Astrocyte (in vitro differentiated cells and primary cell): ENCODE results near the gene HIF1AN.

Source experiments
- CTCF ChIP-seq: IDR thresholded peaks from 2 replicates; pipeline ENCODE4 v1.5.1; 2011; ENCODE audit warnings: low read depth, mild to moderate bottlenecking, inconsistent platforms, low read length, moderate library complexity; ENCODE audit not compliant: insufficient read depth
- EZH2 ChIP-seq: IDR thresholded peaks from 2 replicates; pipeline ENCODE4 v1.6.1; 2012; ENCODE audit warnings: mild to moderate bottlenecking, low read length, inconsistent platforms; ENCODE audit not compliant: insufficient read depth

GRCh38 chr10:100515612-100516011 is 20.1 kb upstream of the HIF1AN start:
- TF ChIP-seq CTCF: no peak
- no peak for TF ChIP-seq EZH2
